ENCODE measurements around the gene MATN1. TPM values are rescaled to one million over a fixed set of nuclear protein-coding genes. Genes with fewer than 3 reads are reported as not detected.
"Not testable (repeated sequence)": the region's sequence is repeated elsewhere in the genome, so short reads cannot be mapped to it uniquely, and the experiment has no call there.

Gene MATN1, protein sequence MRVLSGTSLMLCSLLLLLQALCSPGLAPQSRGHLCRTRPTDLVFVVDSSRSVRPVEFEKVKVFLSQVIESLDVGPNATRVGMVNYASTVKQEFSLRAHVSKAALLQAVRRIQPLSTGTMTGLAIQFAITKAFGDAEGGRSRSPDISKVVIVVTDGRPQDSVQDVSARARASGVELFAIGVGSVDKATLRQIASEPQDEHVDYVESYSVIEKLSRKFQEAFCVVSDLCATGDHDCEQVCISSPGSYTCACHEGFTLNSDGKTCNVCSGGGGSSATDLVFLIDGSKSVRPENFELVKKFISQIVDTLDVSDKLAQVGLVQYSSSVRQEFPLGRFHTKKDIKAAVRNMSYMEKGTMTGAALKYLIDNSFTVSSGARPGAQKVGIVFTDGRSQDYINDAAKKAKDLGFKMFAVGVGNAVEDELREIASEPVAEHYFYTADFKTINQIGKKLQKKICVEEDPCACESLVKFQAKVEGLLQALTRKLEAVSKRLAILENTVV
- 0.72 TPM for total RNA-seq (ENCODE audit: insufficient read depth, low replicate concordance)

DNA sequence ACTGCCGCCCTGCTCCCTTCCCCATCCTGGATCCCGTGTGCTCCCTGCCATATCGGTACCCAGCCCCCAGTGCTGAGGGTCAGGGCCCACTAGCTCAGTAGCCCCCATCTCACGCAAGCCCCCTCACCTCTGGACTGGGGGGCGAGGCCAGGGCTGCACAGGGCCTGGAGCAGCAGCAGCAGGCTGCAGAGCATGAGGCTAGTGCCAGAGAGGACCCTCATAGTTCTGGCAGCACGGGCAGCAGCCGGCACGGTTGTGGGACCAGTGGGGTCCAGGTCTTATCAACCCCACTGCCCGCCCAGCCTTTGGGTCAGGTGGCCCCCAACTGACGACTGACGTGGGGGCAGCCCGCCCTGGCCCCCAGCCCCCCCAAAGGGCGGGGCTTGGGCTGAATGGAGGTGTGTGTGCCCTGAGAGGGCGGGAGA is at the start of gene MATN1:
TSS of gene MATN1 (minus strand) at position 255 of the 425 bp plus-strand sequence. CDS start at position 221, 34 bp downstream.
- no peak for DNase-seq (ENCODE audit: low spot score)

DNA sequence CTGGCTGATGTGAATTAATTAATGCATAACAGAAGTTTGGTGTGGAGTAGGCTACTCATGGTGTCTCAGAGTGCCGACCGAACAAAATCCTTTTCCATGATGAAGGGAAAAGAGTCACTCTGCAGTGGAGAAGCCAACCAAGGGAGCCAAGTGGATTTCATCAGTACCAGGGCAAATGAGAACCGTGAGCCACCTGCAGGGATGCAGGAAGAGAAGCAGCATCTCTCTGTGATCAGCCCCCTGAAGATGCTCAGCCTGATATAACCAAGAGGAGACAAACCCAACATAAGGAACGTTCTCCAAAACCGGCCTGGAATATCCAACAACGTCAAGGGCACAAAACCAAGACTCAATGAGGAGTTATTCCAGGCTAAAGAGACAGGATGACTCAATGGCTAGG is 47.6 kb upstream of the MATN1 start:
- no peak for DNase-seq (ENCODE audit: low spot score)

DNA sequence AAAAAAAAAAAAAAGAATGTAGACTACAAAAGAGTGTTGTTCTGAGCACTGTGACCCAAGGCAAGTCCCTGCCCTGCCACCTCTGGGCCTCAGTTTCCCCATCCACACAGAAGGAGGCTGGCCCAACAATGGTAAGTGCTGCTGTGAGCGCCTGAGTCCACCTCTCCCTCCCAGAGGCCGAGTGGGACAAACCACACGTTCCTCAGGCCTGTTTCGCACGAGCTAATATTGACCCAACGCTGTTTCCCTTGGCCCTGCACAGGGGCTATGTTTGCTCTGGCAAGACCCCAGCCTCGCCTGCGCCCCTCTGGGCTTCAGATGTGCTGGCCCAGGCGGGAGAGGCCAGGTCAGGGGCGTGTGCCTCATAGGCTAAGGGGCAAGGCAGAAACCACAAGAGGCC is 46.8 kb upstream of the MATN1 start:
- no peak for DNase-seq (ENCODE audit: low spot score)

DNA sequence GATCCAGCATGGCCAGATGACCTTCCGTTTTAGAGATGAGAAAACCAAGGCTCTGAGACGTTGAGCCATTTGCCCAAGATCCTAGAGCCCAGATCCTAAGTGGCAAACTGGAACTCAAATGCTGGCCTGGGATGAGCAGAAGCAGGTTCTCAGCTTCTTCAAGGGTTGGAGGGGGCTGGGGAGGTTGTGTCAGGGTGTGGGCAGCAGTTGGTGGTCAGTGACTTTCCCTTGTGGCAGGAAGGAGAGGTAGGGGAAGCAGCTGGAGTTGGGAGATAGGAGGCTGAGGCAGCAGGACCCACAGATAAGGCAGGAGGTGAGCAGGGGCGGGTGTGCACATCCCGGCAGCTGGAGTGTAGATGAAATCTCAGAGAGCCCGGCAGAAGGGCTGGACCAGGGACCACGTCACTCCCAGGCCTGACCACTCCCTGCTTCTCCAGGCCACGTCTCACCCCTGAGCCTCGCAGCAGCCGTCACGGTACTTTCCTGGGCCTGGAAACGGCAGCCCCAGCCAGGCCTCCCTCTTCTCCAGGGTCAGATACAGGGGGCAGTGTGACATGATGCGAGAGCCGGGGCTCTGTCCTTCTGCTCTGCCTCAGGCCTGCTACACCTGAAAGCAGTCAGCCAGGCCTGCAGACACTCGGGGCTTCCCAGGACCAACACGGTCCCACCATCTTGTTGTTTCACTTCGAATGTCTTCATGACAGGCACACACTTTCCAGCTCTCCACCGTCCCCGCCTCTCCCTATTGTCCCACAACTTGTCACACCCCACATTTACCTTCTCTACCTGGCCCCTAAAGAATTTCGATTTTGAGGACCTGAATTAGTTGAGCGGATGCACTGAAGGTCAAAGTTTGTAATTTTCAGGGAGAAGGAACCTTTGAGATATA is 45.7 kb upstream of the MATN1 start:
- peak; percentile 81 for DNase-seq (ENCODE audit: low spot score)

DNA sequence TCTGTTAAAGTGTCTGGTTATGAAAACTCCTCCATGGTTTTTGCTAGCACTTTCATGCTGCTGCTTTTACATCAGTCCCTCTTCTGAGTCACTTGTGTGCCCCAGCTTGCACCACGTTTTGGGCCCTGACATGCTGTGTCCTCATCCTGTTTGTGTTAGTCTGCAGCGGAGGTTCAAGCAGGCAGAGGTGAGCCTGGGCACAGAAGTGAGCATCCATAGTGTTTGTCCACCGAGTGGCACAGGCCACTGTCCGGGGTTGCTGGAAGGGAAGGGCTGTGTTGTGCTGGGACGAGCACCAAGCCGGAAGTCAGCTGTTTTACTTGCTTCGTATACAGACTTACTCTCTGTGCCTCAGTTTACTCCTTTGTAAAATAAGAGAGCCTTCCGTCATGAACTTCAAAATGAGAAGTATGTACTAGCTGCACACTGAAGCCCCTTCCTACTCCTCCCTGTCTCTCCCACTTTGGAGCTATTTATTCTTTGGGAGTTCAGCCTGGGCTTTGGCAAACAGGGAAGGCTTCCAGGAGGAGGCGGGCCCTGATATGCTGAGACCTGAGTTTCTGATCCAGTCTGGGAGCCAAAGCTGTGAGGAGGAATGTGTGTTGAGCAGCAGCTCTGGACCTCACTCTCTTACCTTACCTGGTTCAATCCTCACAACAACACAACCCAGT is 44.9 kb upstream of the MATN1 start:
- no peak for DNase-seq (ENCODE audit: low spot score)

DNA sequence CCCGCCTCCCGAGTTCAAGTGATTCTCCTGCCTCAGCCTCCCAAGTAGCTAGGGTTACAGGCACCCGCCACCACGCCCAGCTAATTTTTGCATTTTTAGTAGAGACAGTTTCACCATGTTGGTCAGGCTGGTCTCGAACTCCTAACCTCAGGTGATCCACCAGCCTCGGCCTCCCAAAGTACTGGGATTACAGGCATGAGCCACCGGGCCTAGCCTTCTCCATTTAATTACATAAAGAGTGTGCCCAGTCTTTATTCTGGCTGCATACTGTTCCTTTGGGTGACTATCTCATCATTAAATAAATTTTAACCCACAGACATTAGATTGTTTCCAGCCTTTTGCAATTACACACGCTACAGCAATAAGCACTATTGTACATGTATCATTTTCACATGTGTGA is 43.6 kb upstream of the MATN1 start:
- DNase-seq (ENCODE audit: low spot score): not testable (repeated sequence)

DNA sequence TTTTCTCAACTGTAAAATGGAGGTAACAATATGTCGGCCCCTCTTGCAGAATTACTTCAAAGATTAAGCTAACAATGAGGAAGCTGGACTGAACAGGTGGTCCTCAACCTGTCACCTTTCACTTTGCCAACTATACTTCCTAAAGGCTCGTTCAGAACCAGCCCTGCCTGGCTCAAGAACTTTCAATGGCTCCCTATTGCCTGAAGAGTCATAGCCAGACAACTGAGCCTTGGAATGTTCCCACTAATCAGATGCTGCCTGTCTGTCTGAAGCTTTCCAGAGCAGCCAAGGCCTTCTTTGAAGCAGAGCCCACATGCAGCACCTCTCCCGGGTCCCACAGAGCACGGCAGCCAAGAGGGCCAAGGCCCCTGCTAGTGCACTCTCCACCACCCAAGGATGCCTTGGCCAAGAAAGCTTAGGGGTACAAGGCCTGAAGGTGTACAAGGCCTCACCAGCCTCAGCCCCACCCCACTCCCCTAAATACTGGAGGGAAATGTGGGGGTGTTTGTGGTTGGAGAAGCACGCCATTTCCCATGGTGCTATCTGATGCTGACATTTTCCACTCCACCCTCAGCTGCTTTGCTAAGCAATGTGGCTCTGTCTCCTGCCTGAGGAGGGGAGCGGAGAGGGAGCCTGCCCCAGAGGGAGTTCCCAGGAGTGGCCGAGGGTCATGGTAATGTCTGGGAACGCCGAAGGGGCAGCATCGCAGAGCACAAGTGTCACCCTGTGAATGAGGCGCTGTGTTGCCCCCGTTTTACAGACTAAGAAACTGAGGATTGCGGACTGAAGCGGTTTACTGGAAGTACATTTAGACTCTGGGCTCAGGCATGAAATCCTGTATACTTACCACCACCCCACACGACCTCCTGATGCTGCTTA is 42.4 kb upstream of the MATN1 start:
- no peak for DNase-seq (ENCODE audit: low spot score)

DNA sequence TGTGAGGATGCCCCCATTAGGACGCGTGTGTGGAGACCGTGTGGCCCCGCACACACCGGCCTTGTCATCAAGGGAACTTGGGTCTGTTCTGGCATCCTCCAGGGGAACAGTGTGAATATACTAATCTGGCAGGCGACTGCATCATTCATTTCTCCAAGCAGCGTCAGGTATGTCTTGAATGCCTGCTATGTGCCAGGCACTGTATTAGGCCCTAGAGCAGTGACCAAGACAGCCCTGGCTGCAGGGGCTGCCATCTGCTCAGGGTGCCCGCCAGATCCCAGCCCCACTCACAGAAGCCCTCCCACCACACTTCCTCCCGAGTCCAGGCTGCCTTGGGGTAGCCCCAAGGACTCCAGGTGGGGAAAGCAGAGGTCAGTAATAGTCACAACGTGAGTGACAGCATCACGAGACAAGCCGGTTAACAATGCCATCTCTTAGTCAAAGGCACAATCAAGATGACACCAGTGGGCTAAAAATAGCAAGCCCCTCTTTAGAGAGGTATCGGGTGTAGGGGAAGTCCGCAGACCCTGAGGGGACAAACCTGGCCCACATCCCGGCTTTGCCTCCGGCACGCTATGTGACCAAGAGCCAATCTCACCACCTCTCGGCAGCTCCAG is 41.7 kb upstream of the MATN1 start:
- DNase-seq (ENCODE audit: low spot score): no peak

DNA sequence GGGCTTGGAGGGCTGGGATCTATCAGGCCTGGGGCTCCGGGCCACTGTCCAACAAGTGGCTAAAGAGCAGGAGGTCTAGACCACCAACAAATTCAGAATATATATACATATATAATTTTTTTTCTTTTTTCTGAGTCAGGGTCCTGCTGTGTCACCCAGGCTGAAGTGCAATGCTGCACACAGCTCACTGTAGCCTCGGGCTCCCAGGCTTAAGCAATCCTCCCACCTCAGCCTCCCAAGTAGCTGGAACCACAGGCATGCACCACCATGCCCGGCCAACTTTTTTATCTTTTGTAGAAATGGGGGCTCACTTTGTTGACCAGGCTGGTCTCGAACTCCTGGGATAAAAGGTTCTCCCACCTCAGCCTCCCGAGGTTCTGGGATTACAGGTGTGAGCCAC is 41.0 kb upstream of the MATN1 start:
- DNase-seq (ENCODE audit: low spot score): no peak

DNA sequence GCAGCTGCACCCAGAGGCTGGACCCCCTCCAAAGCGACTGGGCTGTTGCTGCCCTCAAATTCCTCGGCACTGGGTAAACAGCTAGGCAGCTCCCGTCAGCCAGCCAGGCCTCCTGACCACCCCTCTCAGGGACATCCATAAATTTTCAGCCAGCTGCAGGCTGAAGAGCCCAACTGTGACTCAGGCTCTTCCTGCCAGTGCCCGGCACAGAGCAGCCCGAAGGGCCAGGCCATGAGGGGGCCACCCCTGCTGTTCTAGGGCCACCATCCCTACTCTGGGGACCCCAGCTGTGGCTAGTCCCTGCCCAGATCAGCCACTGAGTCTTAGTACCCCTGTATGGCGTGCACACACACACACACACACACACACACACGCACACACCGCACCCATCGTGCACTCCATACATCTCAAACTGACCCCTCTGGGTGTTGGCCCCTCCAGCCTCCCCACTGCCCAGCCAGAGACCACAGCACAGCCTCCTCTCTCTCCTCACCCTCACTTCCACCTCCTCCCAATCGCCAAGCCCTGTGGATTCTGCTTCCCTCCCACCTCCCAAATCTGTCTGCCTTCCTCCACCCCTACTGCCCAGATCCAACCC is 40.4 kb upstream of the MATN1 start:
- peak; percentile 65 for DNase-seq (ENCODE audit: low spot score)

DNA sequence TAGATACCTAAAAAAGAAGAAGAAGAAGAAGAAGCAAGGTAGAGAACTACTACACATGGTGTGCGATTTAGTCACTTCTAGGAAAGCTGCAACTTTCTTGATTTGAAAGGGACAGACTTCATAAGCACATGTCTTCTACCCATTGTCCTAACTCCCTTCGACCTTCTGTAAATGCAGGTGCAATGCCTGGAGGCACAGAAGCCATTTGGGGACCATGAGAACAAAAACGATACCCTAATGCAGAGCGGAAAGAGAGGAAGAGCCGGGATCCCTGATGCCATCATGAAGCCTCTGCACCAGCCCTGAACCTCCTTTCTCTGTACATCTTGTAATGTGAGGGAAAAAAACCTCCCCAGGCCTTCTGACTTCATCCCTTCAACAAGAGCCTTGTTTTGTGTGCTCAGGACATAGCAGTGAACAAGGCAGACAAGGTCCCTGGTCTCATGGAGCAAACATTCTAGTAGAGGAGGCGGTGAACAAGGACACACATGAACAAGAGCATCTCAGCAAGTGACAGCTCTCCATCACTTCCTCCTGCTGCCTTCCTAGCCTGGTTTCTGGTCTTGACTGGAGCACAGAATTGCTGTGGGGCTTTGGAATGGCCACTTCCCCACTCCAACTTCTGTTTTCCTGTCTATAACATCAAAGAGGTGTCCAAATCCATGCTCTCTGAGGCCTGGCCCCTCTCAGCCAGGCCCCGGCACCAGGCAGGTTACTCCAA is 39.7 kb upstream of the MATN1 start:
- DNase-seq (ENCODE audit: low spot score): no peak

DNA sequence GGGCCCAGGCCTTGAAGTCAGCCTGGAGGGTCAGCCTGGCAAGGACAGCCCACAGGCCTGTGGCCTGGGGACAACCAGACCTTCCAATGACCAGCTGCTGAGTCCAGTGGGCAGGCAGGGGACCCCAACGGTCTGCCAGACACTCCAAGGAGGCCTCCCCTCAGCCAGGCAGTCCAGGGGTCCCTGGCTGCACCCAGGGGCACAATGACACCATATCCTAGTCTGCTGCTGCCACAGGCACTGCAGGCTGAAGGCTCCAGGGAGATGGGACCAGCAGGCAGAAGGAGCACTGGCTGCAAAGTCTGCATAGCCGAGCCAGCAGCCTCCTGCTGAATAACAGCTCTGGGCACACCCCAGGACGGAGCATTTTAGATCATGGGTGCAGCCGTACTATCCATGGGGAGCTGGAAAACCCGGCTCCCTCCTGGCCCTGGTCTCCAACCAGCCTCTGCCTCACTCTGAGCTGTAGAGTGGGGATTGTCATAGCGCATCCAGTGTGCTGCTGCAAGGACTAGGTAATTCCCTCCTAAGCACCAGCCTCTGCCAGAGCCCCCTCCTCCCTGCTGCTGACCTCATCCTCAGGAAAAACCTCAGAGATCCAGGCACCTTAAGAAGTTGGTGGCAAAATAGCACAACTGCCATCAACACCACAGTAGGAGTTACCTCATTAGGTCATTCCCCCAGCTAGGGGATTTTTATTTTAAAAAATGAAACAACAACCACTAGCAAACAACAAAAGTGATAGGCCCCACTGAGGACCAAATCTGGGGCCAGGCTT is 39.0 kb upstream of the MATN1 start:
- no peak for DNase-seq (ENCODE audit: low spot score)

DNA sequence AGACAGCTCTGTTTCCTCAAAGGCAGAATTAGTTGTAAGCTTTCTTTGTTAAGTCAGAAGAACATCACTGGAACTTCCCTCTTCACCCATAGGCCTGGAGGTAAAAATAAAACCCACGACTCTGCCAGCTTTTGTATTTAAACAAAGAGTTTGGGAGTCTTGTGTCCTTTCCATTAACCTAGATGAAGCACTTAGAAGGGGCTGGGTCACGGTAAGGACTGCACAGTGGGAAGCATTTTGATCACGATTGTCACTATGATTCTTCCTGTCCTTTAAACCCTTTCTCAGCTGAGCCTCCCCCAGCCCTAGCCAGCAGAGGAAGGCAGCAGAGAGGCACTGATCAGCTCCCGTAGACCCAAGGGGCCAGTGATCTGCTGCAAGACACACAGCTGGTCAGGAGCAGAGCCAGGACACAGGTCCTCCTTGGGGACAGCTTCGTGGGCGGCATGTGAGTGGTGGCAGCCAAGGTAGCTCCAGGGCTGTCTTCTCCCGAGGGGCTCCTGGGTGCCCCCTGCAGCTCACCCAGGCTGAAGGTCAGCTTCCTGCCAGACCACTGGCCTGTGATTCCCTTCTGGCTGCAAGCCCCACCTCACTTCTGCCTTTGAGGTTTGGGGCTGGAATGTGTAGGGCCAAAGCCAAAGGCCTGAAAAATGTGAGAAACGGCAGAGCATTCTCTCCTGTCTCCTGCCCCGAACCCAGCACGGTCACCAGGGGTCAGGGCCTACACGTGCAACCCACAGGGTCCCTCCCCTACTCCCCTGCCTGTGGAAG is 38.2 kb upstream of the MATN1 start:
- DNase-seq (ENCODE audit: low spot score): no peak

DNA sequence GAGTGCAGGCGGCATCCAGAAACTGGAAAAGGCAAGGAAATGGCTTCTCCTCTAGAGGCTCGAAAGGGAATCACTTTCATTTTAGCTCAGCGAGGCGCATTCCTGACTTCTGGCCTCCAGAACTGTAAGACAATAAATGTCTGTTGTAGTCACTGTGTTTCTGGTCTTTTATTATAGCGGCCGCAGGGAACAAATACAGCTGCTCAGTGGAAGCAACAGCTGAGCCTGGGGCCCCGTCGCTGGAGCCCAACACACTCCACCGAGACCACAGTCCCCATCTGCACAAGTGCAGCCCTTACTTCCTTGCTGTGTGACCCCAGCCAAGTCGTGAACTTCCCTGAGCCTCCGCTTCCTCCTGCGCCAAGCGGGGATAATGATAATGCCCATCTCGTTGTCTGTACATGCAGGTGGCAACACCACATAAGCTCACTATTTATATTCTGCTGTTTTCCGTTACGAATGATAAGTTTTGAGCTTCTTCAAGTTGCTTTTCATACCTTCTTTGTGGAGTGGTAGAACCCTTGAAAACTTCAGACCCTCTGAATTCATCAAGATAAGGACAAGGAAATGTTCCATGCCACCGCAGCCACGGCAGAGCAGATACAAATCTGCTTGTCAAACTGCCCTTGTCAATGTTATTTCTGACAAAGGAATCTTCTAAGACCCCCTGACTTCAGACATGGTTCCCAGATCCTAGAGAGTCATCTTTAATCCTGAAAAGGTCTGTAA is 37.4 kb upstream of the MATN1 start:
- no peak for DNase-seq (ENCODE audit: low spot score)

DNA sequence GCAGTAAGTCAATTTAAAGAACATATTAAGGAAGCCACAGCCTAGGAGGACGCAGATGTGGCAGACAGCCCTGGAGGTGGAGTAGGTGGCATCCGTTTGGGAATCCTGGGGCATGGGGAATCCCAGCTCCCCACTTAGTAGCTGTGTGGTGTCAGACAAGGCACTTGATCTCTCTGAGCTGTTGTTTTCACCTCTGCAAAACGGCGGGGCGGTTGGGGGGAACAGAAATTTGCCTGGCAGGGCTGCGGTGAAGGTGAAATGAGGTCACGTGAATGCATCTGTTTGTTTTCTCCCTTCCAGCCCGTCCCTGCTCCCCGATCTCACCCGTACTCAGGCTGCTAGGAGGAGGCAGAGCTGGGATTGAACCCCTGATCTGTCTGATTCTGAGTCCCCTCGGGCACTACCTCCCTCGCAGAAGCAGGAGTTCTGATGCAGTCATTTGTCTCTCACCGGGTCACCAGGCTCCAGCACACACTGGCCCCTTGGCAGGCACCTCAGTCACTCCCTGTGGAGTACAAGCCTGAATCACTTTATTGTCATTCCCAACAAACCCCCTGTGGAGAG is 36.4 kb upstream of the MATN1 start:
- no peak for DNase-seq (ENCODE audit: low spot score)

DNA sequence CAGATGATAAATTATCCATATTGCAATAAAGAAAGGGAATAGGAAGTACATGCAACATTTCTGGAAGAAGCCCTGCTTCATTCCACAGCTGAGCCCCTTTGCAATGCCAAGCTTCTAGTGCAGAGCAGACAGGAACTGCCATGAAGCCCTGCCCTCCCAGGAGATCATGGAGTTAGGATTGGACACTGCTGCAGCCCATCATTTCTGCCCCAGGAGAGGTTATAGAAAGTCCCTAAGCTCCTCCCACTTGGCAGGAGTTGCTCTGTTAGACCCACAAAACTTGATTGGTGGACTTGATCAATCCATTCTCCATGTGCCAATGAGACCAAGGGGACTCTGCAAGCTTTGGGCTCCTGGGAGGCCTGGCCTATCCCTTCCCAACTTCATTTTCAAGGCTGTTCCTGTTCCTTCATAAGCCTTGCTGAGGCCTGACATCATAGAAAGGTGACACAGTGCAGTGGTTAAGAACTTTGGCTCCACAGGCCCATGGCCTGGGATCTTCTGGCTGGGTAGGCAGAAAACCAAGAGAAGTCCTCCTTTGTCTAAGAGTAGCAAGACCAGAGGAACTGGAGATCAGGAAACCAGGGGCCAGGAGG is 35.5 kb upstream of the MATN1 start:
- no peak for DNase-seq (ENCODE audit: low spot score)

Measured in umbilical cord (tissue), 2 donors.